Neural cell (in vitro differentiated cells): ENCODE measurements around the gene TTC31.

Experiments
- EP300 ChIP-seq: fragments of 450-650 bp; conservative IDR thresholded peaks from 2 replicates; pipeline ENCODE4 v1.6.1; 2014; ENCODE audit warnings: antibody characterized with exemption, mild to moderate bottlenecking, moderate library complexity; ENCODE audit not compliant: poor library complexity, severe bottlenecking
- POLR2AphosphoS5 ChIP-seq: IDR thresholded peaks from 2 replicates; pipeline ENCODE4 v1.6.1; 2012
- TF ChIP-seq, protein P1 (sequence below): fragments of 450-650 bp; IDR thresholded peaks from 2 replicates; pipeline ENCODE4 v1.5.1; 2014; ENCODE audit warnings: antibody characterized with exemption, mild to moderate bottlenecking, moderate library complexity; ENCODE audit not compliant: poor library complexity, severe bottlenecking

DNA sequence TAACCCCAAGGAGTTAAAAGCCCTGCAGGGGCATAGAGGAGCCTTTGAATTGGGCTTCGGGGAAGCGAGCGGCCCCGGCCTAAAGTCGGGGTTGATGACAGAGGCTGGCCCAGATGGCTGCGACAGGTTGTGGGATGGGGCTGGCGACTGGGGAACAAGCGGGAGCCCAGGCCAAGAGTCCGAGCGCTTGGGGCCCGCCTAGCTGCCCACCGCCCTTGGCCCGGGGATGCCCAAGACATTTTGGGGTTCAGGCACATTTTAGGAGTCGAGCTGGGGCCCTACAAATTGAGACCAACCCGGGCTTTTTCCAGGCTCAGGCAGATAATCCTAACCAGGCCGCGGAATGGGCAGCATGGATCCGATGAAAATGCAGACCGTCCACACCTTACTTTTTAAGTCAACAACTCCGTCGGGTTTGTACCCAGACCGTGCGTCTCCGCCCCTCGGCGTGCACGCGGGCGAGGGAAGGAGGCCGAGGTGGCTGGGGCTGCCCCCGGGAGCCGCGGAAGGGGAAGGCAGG lies 41.7 kb upstream of the TTC31 start:
- TF ChIP-seq, protein P1, sequence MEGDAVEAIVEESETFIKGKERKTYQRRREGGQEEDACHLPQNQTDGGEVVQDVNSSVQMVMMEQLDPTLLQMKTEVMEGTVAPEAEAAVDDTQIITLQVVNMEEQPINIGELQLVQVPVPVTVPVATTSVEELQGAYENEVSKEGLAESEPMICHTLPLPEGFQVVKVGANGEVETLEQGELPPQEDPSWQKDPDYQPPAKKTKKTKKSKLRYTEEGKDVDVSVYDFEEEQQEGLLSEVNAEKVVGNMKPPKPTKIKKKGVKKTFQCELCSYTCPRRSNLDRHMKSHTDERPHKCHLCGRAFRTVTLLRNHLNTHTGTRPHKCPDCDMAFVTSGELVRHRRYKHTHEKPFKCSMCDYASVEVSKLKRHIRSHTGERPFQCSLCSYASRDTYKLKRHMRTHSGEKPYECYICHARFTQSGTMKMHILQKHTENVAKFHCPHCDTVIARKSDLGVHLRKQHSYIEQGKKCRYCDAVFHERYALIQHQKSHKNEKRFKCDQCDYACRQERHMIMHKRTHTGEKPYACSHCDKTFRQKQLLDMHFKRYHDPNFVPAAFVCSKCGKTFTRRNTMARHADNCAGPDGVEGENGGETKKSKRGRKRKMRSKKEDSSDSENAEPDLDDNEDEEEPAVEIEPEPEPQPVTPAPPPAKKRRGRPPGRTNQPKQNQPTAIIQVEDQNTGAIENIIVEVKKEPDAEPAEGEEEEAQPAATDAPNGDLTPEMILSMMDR, result no peak
- TF ChIP-seq EP300 (no peak), POLR2AphosphoS5 (no peak)
